ENCODE measurements around the gene GABBR2. TPM values are rescaled to one million over a fixed set of nuclear protein-coding genes. Genes with fewer than 3 reads are reported as not detected.

GABBR2 gene
- total RNA-seq, 2 experiments from 2014 or later = not detected

GRCh38 chr9:98303633-98304125 lies 405.1 kb downstream of the GABBR2 start:
- no peaks in the 10 kb centered on the region for H3K36me3 Mint-ChIP-seq (ENCODE audit: low read depth)
- POLR2A ChIA-PET = no interaction called here

DNA sequence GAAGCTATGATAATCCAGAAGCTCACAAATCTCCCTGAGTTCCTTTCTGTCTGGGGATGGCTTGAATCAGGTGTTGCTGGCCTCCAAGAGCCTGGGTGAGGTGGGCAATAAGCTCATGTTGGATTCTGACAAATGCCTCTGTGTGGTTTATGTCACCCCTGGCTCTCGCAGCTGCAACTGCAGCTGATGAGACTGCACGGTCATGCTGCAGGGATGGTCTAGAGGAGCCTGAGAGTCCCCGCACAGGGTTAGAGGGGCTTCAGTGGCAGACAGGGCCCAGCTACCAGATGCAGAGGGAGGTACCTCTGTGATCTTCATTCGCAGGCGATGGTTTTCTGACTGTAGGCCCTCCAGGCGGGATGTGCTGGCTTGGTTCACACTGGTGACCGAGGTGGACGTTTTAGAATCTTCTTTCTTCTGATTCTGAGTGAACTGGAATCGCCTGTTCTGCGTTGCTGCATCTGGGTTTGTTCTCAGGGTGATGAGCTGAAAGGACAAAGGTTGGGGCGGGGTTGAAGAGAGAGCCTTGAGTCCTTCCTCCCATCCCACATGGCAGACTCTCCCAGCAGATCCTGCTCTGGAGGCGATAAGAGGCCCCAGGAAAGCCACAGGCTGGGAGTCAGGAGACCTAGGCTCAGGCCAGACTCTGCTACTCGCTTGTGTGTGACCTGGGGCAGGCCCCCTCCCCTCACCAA lies 405.6 kb downstream of the GABBR2 start:
- Mint-ChIP-seq H3K36me3 (ENCODE audit: low read depth) (no peaks in the 10 kb centered on the region), H3K9me3 (ENCODE audit: low read depth) (no peaks in the 10 kb centered on the region), H3K4me3 (no peak overlapping the region), H3K27me3 (no peaks in the 10 kb centered on the region), H3K4me1 (no peaks in the 10 kb centered on the region), H3K27ac (no peak overlapping the region)
- ChIA-PET CTCF (interaction anchor here (1.0 to 1.4 kb wide), 3 partner anchors 12 to 111 kb away, joined by 3 to 4 read pairs (median 4); no protein-coding TSS in a partner anchor), POLR2A (no interaction called here)
- DNase-seq (no peak), ATAC-seq (no peak)
- intact Hi-C loops (cut with DNase I, micrococcal nuclease) = no loop called here

More at GRCh38 chr9:98303633-98304125, 405.1 kb downstream of the GABBR2 start:
- no peaks in the 10 kb centered on the region for H3K9me3 Mint-ChIP-seq (ENCODE audit: low read depth)
- H3K4me3 Mint-ChIP-seq = no peak overlapping the region
- no peak for DNase-seq
- CTCF ChIA-PET = interaction anchor here (1.3 to 1.4 kb wide), 2 partner anchors 11 to 13 kb away, joined by 4 read pairs; no protein-coding TSS in a partner anchor
- ATAC-seq = no peak
- H3K27me3 Mint-ChIP-seq = no peaks in the 10 kb centered on the region
- no peak overlapping the region for H3K27ac Mint-ChIP-seq
- intact Hi-C loops (cut with DNase I, micrococcal nuclease) = no loop called here
- no peaks in the 10 kb centered on the region for H3K4me1 Mint-ChIP-seq

DNA sequence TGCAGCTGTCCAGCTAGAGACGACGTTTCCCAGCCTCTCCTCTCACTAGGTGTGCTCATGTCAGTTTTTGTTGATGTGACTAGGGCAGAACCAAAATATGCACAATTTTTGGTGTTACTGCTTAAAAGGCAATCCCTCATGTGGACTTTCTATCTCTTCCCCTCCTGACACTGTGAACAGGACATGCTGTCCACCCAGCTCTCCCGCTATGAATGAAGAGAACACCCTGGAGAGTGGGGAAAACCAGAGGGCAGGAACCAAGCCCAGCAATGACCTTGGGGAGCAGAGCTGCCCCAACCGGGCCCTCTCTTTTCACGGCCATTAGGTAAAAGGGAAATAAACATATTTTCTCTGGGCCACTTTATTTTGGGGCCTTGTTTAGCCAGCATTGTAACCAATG lies 406.6 kb downstream of the GABBR2 start:
- Mint-ChIP-seq H3K4me3 (no peak overlapping the region), H3K9me3 (ENCODE audit: low read depth) (no peaks in the 10 kb centered on the region), H3K36me3 (ENCODE audit: low read depth) (no peaks in the 10 kb centered on the region), H3K27ac (no peak overlapping the region), H3K27me3 (no peaks in the 10 kb centered on the region), H3K4me1 (no peaks in the 10 kb centered on the region)
- intact Hi-C loops (cut with DNase I, micrococcal nuclease) = no loop called here
- no peak for DNase-seq
- POLR2A ChIA-PET = no interaction called here
- ATAC-seq = no peak
- CTCF ChIA-PET = interaction anchor here (1.0 to 1.4 kb wide), 2 partner anchors 14 to 112 kb away, joined by 3 to 4 read pairs; no protein-coding TSS in a partner anchor

- Mint-ChIP-seq H3K4me3 (no peak overlapping the region), H3K27me3 (no peaks in the 10 kb centered on the region), H3K9me3 (ENCODE audit: low read depth) (no peaks in the 10 kb centered on the region), H3K4me1 (no peaks in the 10 kb centered on the region), H3K36me3 (ENCODE audit: low read depth) (no peaks in the 10 kb centered on the region), H3K27ac (no peak overlapping the region)
- ChIA-PET POLR2A (no interaction called here), CTCF (interaction anchor here (0.8 kb wide), 1 partner anchor 139 kb away, joined by 3 read pairs; no protein-coding TSS in a partner anchor)
- intact Hi-C loops (cut with DNase I, micrococcal nuclease) = no loop called here
- ATAC-seq = no peak
- no peak for DNase-seq
These were observed 408.1 kb downstream of the GABBR2 start for GRCh38 chr9:98300611-98301010.

DNA sequence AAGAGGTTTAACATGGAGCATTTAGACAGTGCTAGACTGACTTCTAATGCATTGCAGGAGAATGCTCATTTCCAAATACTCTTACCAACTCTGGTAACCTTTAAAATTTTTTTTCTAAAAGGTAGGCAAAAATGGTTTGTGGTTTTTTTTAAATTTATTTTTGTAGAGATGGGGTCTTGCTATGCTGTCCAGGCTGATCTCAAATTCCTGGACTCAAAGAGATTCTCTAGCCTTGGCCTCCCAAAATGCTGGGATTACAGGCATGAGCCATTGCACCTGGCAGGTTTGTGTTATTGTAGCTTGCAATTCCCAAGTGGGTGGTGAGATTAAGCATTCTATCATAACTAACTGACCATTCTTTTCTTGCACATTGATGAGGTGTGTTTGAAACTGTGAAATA lies 410.3 kb downstream of the GABBR2 start:
- intact Hi-C loops (cut with DNase I, micrococcal nuclease) = no loop called here
- DNase-seq (no peak), ATAC-seq (no peak)
- Mint-ChIP-seq H3K4me3 (no peak overlapping the region), H3K9me3 (ENCODE audit: low read depth) (no peaks in the 10 kb centered on the region), H3K4me1 (no peaks in the 10 kb centered on the region), H3K27ac (no peak overlapping the region), H3K27me3 (peaks cover 2% of the 10 kb centered on the region), H3K36me3 (ENCODE audit: low read depth) (no peaks in the 10 kb centered on the region)
- POLR2A ChIA-PET = no interaction called here
- CTCF ChIA-PET = interaction anchor here (2.3 kb wide), 1 partner anchor 16 kb away, joined by 9 read pairs; no protein-coding TSS in a partner anchor

GRCh38 chr9:98295824-98296223 lies 412.9 kb downstream of the GABBR2 start:
- no peak for DNase-seq
- peaks cover 5% of the 10 kb centered on the region for H3K27me3 Mint-ChIP-seq
- no peak overlapping the region for H3K4me3 Mint-ChIP-seq
- no peak overlapping the region for H3K27ac Mint-ChIP-seq
- H3K9me3 Mint-ChIP-seq (ENCODE audit: low read depth) = no peaks in the 10 kb centered on the region
- H3K36me3 Mint-ChIP-seq (ENCODE audit: low read depth) = no peaks in the 10 kb centered on the region
- H3K4me1 Mint-ChIP-seq = no peaks in the 10 kb centered on the region
- POLR2A ChIA-PET = no interaction called here
- intact Hi-C loops (cut with DNase I, micrococcal nuclease) = no loop called here
- CTCF ChIA-PET = interaction anchor here (0.8 kb wide), 1 partner anchor 10 kb away, joined by 3 read pairs; no protein-coding TSS in a partner anchor
- no peak for ATAC-seq

GRCh38 chr9:98291820-98292219 lies 416.9 kb downstream of the GABBR2 start:
- H3K4me3 Mint-ChIP-seq = no peak overlapping the region
- no peaks in the 10 kb centered on the region for H3K9me3 Mint-ChIP-seq (ENCODE audit: low read depth)
- ChIA-PET POLR2A (no interaction called here), CTCF (interaction anchor here (0.6 kb wide), 3 partner anchors 86 to 433 kb away, joined by 3 to 4 read pairs (median 3); no protein-coding TSS in a partner anchor)
- no peaks in the 10 kb centered on the region for H3K36me3 Mint-ChIP-seq (ENCODE audit: low read depth)
- DNase-seq (no peak), ATAC-seq (no peak)
- peaks cover 5% of the 10 kb centered on the region for H3K27me3 Mint-ChIP-seq
- intact Hi-C loops (cut with DNase I, micrococcal nuclease) = no loop called here
- no peaks in the 10 kb centered on the region for H3K4me1 Mint-ChIP-seq
- no peak overlapping the region for H3K27ac Mint-ChIP-seq

- POLR2A ChIA-PET = no interaction called here
- no peak for ATAC-seq
These were observed 418.3 kb downstream of the GABBR2 start for GRCh38 chr9:98290411-98290810.

DNA sequence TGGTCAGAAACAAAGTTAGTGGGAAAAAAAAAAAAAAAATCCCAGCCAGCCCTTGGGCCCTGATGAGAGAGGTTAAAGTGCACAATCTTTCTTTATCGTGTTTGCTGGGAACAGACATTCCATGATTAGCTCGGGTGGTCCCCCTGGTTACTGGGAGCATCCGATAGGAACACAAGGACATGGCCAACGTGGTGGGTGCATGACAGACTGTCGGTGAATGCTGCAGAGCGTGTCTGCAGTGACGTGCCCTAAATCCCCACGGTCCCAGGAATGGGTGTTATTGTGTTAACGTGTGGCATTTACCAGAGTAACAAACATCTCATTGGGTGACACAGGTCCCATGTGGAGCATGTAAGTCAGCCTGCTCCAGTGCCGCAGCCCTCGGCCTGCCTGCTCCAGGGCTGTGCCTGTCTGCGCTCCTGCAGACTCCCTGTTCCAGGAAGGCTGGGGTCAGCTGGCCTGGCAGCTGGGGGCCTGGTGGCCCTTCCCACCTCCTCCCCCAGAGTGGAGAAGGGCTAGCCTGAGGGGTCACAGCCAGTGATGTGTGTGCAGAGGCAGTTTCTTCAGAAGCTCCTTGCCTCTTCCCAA lies 419.0 kb downstream of the GABBR2 start:
- H3K27ac Mint-ChIP-seq = no peak overlapping the region
- intact Hi-C loops (cut with DNase I, micrococcal nuclease) = no loop called here
- peaks cover 5% of the 10 kb centered on the region for H3K27me3 Mint-ChIP-seq
- ATAC-seq (no peak), DNase-seq (no peak)
- no peak overlapping the region for H3K4me3 Mint-ChIP-seq
- POLR2A ChIA-PET = no interaction called here
- CTCF ChIA-PET = interaction anchor here (0.6 kb wide), 1 partner anchor 587 kb away, joined by 3 read pairs; no protein-coding TSS in a partner anchor
- no peaks in the 10 kb centered on the region for H3K9me3 Mint-ChIP-seq (ENCODE audit: low read depth)
- no peaks in the 10 kb centered on the region for H3K36me3 Mint-ChIP-seq (ENCODE audit: low read depth)
- no peaks in the 10 kb centered on the region for H3K4me1 Mint-ChIP-seq

More at GRCh38 chr9:98290411-98290810, 418.3 kb downstream of the GABBR2 start:
- H3K4me1 Mint-ChIP-seq = no peaks in the 10 kb centered on the region
- intact Hi-C loops (cut with DNase I, micrococcal nuclease) = no loop called here
- DNase-seq = no peak
- CTCF ChIA-PET = no interaction called here
- peaks cover 5% of the 10 kb centered on the region for H3K27me3 Mint-ChIP-seq
- no peak overlapping the region for H3K27ac Mint-ChIP-seq
- no peaks in the 10 kb centered on the region for H3K9me3 Mint-ChIP-seq (ENCODE audit: low read depth)
- H3K4me3 Mint-ChIP-seq = no peak overlapping the region
- no peaks in the 10 kb centered on the region for H3K36me3 Mint-ChIP-seq (ENCODE audit: low read depth)

- Mint-ChIP-seq H3K9me3 (ENCODE audit: low read depth) (no peaks in the 10 kb centered on the region), H3K36me3 (ENCODE audit: low read depth) (no peaks in the 10 kb centered on the region), H3K27ac (no peak overlapping the region), H3K27me3 (peaks cover 4% of the 10 kb centered on the region), H3K4me3 (no peak overlapping the region), H3K4me1 (no peaks in the 10 kb centered on the region)
- CTCF ChIA-PET = interaction anchor here (0.8 kb wide), 1 partner anchor 26 kb away, joined by 4 read pairs; no protein-coding TSS in a partner anchor
- intact Hi-C loops (cut with DNase I, micrococcal nuclease) = no loop called here
- POLR2A ChIA-PET = no interaction called here
- DNase-seq = no peak
- no peak for ATAC-seq
These were observed 419.9 kb downstream of the GABBR2 start for GRCh38 chr9:98288881-98289280.

GRCh38 chr9:98287384-98287783 lies 421.4 kb downstream of the GABBR2 start:
- no peak overlapping the region for H3K4me3 Mint-ChIP-seq
- H3K36me3 Mint-ChIP-seq (ENCODE audit: low read depth) = no peaks in the 10 kb centered on the region
- ChIA-PET CTCF (interaction anchor here (0.6 kb wide), 1 partner anchor 11 kb away, joined by 4 read pairs; no protein-coding TSS in a partner anchor), POLR2A (no interaction called here)
- ATAC-seq (no peak), DNase-seq (no peak)
- no peak overlapping the region for H3K27ac Mint-ChIP-seq
- H3K4me1 Mint-ChIP-seq = no peaks in the 10 kb centered on the region
- peaks cover 4% of the 10 kb centered on the region for H3K27me3 Mint-ChIP-seq
- intact Hi-C loops (cut with DNase I, micrococcal nuclease) = no loop called here
- no peaks in the 10 kb centered on the region for H3K9me3 Mint-ChIP-seq (ENCODE audit: low read depth)

- DNase-seq (no peak), ATAC-seq (no peak)
- no peaks in the 10 kb centered on the region for H3K36me3 Mint-ChIP-seq (ENCODE audit: low read depth)
- no peaks in the 10 kb centered on the region for H3K4me1 Mint-ChIP-seq
- H3K27me3 Mint-ChIP-seq = peaks cover 4% of the 10 kb centered on the region
- intact Hi-C loops (cut with DNase I, micrococcal nuclease) = no loop called here
- no peaks in the 10 kb centered on the region for H3K9me3 Mint-ChIP-seq (ENCODE audit: low read depth)
- CTCF ChIA-PET = interaction anchor here (0.6 kb wide), 1 partner anchor 10 kb away, joined by 3 read pairs; no protein-coding TSS in a partner anchor
- POLR2A ChIA-PET = no interaction called here
- H3K4me3 Mint-ChIP-seq = no peak overlapping the region
- no peak overlapping the region for H3K27ac Mint-ChIP-seq
These were observed 423.3 kb downstream of the GABBR2 start for GRCh38 chr9:98285446-98285845.

Data from activated CD4-positive, alpha-beta T cell treated with anti-CD3 and anti-CD28 coated beads for 36 hours (primary cell).